Measurements from ENCODE around the gene MEAF6. TPM values are rescaled to one million over a fixed set of nuclear protein-coding genes. Genes with fewer than 3 reads are reported as not detected.
A peak's percentile ranks its signal among the peaks of the same experiment; 100 is the strongest.
"Not testable (repeated sequence)": the region's sequence is repeated elsewhere in the genome, so short reads cannot be mapped to it uniquely, and the experiment has no call there.

Gene MEAF6
- total RNA-seq, 4 donors from 2014 or later = 39.1 to 186 (median 69.1) TPM

GRCh38 chr1:37537378-37537777 lies 22.8 kb upstream of the MEAF6 start:
- no peak for TF ChIP-seq CTCF (IDR thresholded peaks at IDR 0.05)
- TF ChIP-seq POLR2A (IDR thresholded peaks at IDR 0.05) = no peak
- Histone ChIP-seq H3K4me3 (no peak overlapping the region), H3K4me1 (peaks cover 0 to 4% of the 10 kb centered on the region in 2 donors), H3K27ac (no peak overlapping the region), H3K27me3 (no peaks in the 10 kb centered on the region), H3K9me3 (no peaks in the 10 kb centered on the region), H3K36me3 (no peaks in the 10 kb centered on the region)
- intact Hi-C loops (cut with DNase I; ENCODE audit: low total_unique reads) = no loop called here
- no peak for DNase-seq

- Histone ChIP-seq H3K36me3 (no peaks in the 10 kb centered on the region), H3K4me1 (peaks cover 0 to 4% of the 10 kb centered on the region in 2 donors), H3K9me3 (no peaks in the 10 kb centered on the region), H3K27ac (peak overlapping the region in 1 of 2 donors; percentile 57), H3K27me3 (no peaks in the 10 kb centered on the region), H3K4me3 (no peak overlapping the region)
- intact Hi-C loops (cut with DNase I; ENCODE audit: low total_unique reads) = no loop called here
- TF ChIP-seq CTCF (IDR thresholded peaks at IDR 0.05) = no peak
- no peak for TF ChIP-seq POLR2A (IDR thresholded peaks at IDR 0.05)
- DNase-seq = no peak
Measured at GRCh38 chr1:37533317-37534093, 18.9 kb upstream of the MEAF6 start.

GRCh38 chr1:37532418-37533156 lies 18.0 kb upstream of the MEAF6 start:
- DNase-seq, H3K36me3 ChIP-seq: not testable (repeated sequence)

GRCh38 chr1:37529888-37530287 lies 15.3 kb upstream of the MEAF6 start:
- H3K27ac ChIP-seq; H3K4me1 ChIP-seq; intact Hi-C loops (cut with DNase I; ENCODE audit: low total_unique reads); H3K27me3 ChIP-seq; H3K36me3 ChIP-seq; DNase-seq; H3K9me3 ChIP-seq; H3K4me3 ChIP-seq: not testable (repeated sequence)

More at GRCh38 chr1:37532418-37533156, 18.0 kb upstream of the MEAF6 start:
- intact Hi-C loops (cut with DNase I; ENCODE audit: low total_unique reads); H3K4me1 ChIP-seq; H3K9me3 ChIP-seq; H3K4me3 ChIP-seq; H3K27ac ChIP-seq; H3K27me3 ChIP-seq: not testable (repeated sequence)

DNA sequence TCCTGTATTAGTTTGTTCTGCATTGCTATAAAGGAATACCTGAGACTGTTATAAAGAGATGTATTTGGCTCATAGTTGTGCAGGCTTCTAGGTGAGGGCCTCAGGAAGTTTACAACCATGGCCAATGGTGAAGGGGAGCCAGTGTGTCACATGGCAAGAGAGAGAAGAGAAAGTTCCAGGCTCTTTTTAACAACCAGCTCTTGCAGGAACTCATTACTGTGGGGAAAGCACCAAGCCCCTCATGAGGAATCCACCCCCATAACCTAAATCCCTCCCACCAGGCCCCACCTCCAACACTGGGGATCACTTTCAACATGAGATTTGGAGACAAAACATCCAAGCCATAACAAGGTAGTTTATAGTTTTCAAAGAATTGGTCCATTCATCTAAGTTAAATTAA lies 5.0 kb upstream of the MEAF6 start:
- no peak overlapping the region for H3K4me3 ChIP-seq
- H3K4me1 ChIP-seq = no peaks in the 10 kb centered on the region
- no peak for TF ChIP-seq POLR2A (IDR thresholded peaks at IDR 0.05)
- no peak for TF ChIP-seq CTCF (IDR thresholded peaks at IDR 0.05)
- H3K27me3 ChIP-seq = no peaks in the 10 kb centered on the region
- H3K27ac ChIP-seq = no peak overlapping the region
- intact Hi-C loops (cut with DNase I; ENCODE audit: low total_unique reads) = no loop called here
- H3K9me3 ChIP-seq = no peaks in the 10 kb centered on the region
- no peak for DNase-seq
- no peaks in the 10 kb centered on the region for H3K36me3 ChIP-seq

- intact Hi-C loops (cut with DNase I; ENCODE audit: low total_unique reads) = not testable (repeated sequence)
Measured at GRCh38 chr1:37518929-37519328, 4.4 kb upstream of the MEAF6 start.

GRCh38 chr1:37518241-37518640 lies 3.7 kb upstream of the MEAF6 start:
- H3K4me3 ChIP-seq; H3K27me3 ChIP-seq; H3K4me1 ChIP-seq; intact Hi-C loops (cut with DNase I; ENCODE audit: low total_unique reads); H3K36me3 ChIP-seq; DNase-seq; H3K27ac ChIP-seq; H3K9me3 ChIP-seq: not testable (repeated sequence)

More at GRCh38 chr1:37518929-37519328, 4.4 kb upstream of the MEAF6 start:
- not testable (repeated sequence) for DNase-seq, H3K27ac ChIP-seq, H3K27me3 ChIP-seq, H3K9me3 ChIP-seq, H3K4me1 ChIP-seq, H3K4me3 ChIP-seq, H3K36me3 ChIP-seq
